ENCODE results near the gene SPTBN1.

GRCh38 chr2:54553775-54554174 lies 97.6 kb downstream of the SPTBN1 start:
- TF ChIP-seq CTCF (IDR thresholded peaks at IDR 0.05; ENCODE audit: extremely low read depth in 1 of 2, insufficient read depth in 1 of 2, low read depth in 1 of 2, low read length in 2 of 2), result no peak
- TF ChIP-seq JUN (IDR thresholded peaks at IDR 0.05; ENCODE audit: borderline replicate concordance, insufficient read depth, insufficient read length, low read depth), result no peak
- TF ChIP-seq POLR2AphosphoS5 (IDR thresholded peaks at IDR 0.05; ENCODE audit: insufficient read depth, low read depth, low read length), result no peak
- no peak for TF ChIP-seq GATA2 (IDR thresholded peaks at IDR 0.05; ENCODE audit: insufficient read depth, insufficient read length, low read depth, low read length)
- no peak for TF ChIP-seq MAX (IDR thresholded peaks at IDR 0.05; ENCODE audit: insufficient read depth, insufficient read length)
